IMR-90 (cell line): ENCODE results near the gene SLC9A2. TPM values are rescaled to one million over a fixed set of nuclear protein-coding genes. Genes with fewer than 3 reads are reported as not detected.

Experiments
- ATAC-seq: fragments of 200-7000 bp; cut with Tn5 transposase; 2 replicates; pipeline ENCODE4 v1.9.1; 2020; ENCODE audit warnings: low read depth, mild to moderate bottlenecking, moderate library complexity
- BruUV-seq: library from RNA; stranded (reverse); fragments of 400-500 nt; replicated peaks from 2 replicates; lab custom pipeline; 2021; lab: Mats Ljungman, UMichigan
- CTCF ChIA-PET: fragments of 300-600 bp; formaldehyde crosslinking; extraction: SDS; loops from one replicate; lab custom pipeline; 2021; ENCODE audit warnings: antibody characterized with exemption; lab: Yijun Ruan, JAX
- POLR2A ChIA-PET: fragments of 300-600 bp; sonication (Branson Sonifier 250); formaldehyde crosslinking; loops from one replicate; lab custom pipeline; 2022; ENCODE audit warnings: antibody characterized with exemption; ENCODE audit not compliant: unreplicated experiment; lab: Charles Lee
- DNase-seq: peaks from one replicate; pipeline ENCODE4 v3.0.0; 2013
- H2AFZ ChIP-seq: replicated peaks from 2 replicates; pipeline ENCODE3; 2013; ENCODE audit warnings: low read length, mild to moderate bottlenecking; ENCODE audit not compliant: poor library complexity
- H2AK5ac ChIP-seq: 2 replicates; pipeline ENCODE4 v1.6.1; 2013; ENCODE audit warnings: low read depth, low read length, inconsistent platforms
- H2AK9ac ChIP-seq: replicated peaks from 2 replicates; pipeline ENCODE3; 2013; ENCODE audit warnings: mild to moderate bottlenecking, low read depth, low read length, moderate library complexity; ENCODE audit not compliant: poor library complexity
- H2BK120ac ChIP-seq: 2 replicates; pipeline ENCODE4 v1.6.1; 2013; ENCODE audit warnings: low read depth, low read length, inconsistent platforms
- H2BK15ac ChIP-seq: 3 replicates; pipeline ENCODE4 v1.6.1; 2013; ENCODE audit warnings: low read depth, low read length, inconsistent platforms
- H2BK20ac ChIP-seq: 2 replicates; pipeline ENCODE4 v1.6.1; 2013; ENCODE audit warnings: low read depth, mild to moderate bottlenecking, inconsistent platforms, low read length, moderate library complexity
- H2BK5ac ChIP-seq: 2 replicates; pipeline ENCODE4 v1.6.1; 2013; ENCODE audit warnings: mild to moderate bottlenecking, low read depth, low read length, inconsistent platforms; ENCODE audit not compliant: poor library complexity, severe bottlenecking
- H3K14ac ChIP-seq: replicated peaks from 2 replicates; pipeline ENCODE4 v1.6.1; 2013; ENCODE audit warnings: low read depth, low read length, inconsistent platforms
- H3K18ac ChIP-seq: 2 replicates; pipeline ENCODE4 v1.6.1; 2013; ENCODE audit warnings: low read depth, low read length, control low read depth
- H3K23ac ChIP-seq: 2 replicates; pipeline ENCODE4 v1.6.1; 2013; ENCODE audit warnings: low read depth, low read length, inconsistent platforms
- H3K27ac ChIP-seq: 2 replicates; pipeline ENCODE4 v1.5.1; 2013; ENCODE audit warnings: mild to moderate bottlenecking, control low read depth, low read length; ENCODE audit not compliant: insufficient read depth
- H3K27me3 ChIP-seq: 2 replicates; pipeline ENCODE4 v1.6.1; 2013; ENCODE audit warnings: low read length; ENCODE audit not compliant: control insufficient read depth, insufficient read depth
- H3K36me3 ChIP-seq: 2 replicates; pipeline ENCODE4 v1.6.1; 2013; ENCODE audit warnings: low read length, mixed read lengths; ENCODE audit not compliant: control insufficient read depth, insufficient read depth
- H3K4ac ChIP-seq: 2 replicates; pipeline ENCODE4 v1.6.1; 2013; ENCODE audit warnings: low read depth, low read length, inconsistent platforms
- H3K4me1 ChIP-seq: 2 replicates; pipeline ENCODE4 v1.6.1; 2013; ENCODE audit warnings: low read length, mixed read lengths; ENCODE audit not compliant: control insufficient read depth, insufficient read depth
- H3K4me2 ChIP-seq: 2 replicates; pipeline ENCODE4 v1.6.1; 2013; ENCODE audit warnings: low read depth, mild to moderate bottlenecking, control low read depth, low read length, moderate library complexity
- H3K4me3 ChIP-seq: 2 replicates; pipeline ENCODE4 v1.5.1; 2013; ENCODE audit warnings: low read depth, mild to moderate bottlenecking, control low read depth, low read length, moderate library complexity; ENCODE audit not compliant: insufficient read depth
- H3K56ac ChIP-seq: 2 replicates; pipeline ENCODE4 v1.6.1; 2013; ENCODE audit warnings: low read length, inconsistent platforms; ENCODE audit not compliant: insufficient read depth; ENCODE audit errors: extremely low read depth
- H3K79me1 ChIP-seq, 2 experiments: 2 replicates each; pipeline ENCODE4 v1.6.1; 2013; ENCODE audit warnings: low read length in 2 of 2, inconsistent platforms in 1 of 2, low read depth in 1 of 2
- H3K9ac ChIP-seq: 2 replicates; pipeline ENCODE4 v1.6.1; 2013; ENCODE audit warnings: low read depth, low read length, control low read depth
- H3K9me1 ChIP-seq: 2 replicates; pipeline ENCODE4 v1.6.1; 2013; ENCODE audit warnings: low read length, inconsistent platforms; ENCODE audit not compliant: insufficient read depth
- H3K9me3 ChIP-seq: 2 replicates; pipeline ENCODE4 v1.6.1; 2013; ENCODE audit warnings: low read length; ENCODE audit not compliant: control insufficient read depth, insufficient read depth
- H4K20me1 ChIP-seq: 2 replicates; pipeline ENCODE4 v1.6.1; 2013; ENCODE audit warnings: low read length, inconsistent platforms; ENCODE audit not compliant: insufficient read depth
- H4K5ac ChIP-seq: 2 replicates; pipeline ENCODE4 v1.6.1; 2013; ENCODE audit warnings: mild to moderate bottlenecking, low read depth, low read length, control low read depth
- H4K8ac ChIP-seq, 2 experiments: 2 replicates each; pipeline ENCODE4 v1.6.1; 2013; ENCODE audit warnings: low read depth in 2 of 2, low read length in 2 of 2, control low read depth in 1 of 2, inconsistent platforms in 1 of 2
- H4K91ac ChIP-seq: 2 replicates; pipeline ENCODE4 v1.6.1; 2013; ENCODE audit warnings: low read depth, low read length, inconsistent platforms; ENCODE audit not compliant: insufficient read depth
- CEBPB ChIP-seq: IDR thresholded peaks from 2 replicates; pipeline ENCODE4 v1.6.1; 2012; ENCODE audit warnings: low read depth, low read length, improper control_type of control experiment
- CHD1 ChIP-seq: IDR thresholded peaks from 2 replicates; pipeline ENCODE4 v1.6.1; 2012; ENCODE audit warnings: low read depth, low read length, improper control_type of control experiment
- CTCF ChIP-seq: conservative IDR thresholded peaks from 2 replicates; pipeline ENCODE4 v1.5.1; 2012; ENCODE audit warnings: mild to moderate bottlenecking, low read depth, low read length, improper control_type of control experiment
- FOS ChIP-seq: fragments of 150-350 bp; IDR thresholded peaks from 2 replicates; pipeline ENCODE4 v1.6.1; 2016; ENCODE audit warnings: low read depth, low read length
- MAFK ChIP-seq: IDR thresholded peaks from 2 replicates; pipeline ENCODE4 v1.6.1; 2012; ENCODE audit warnings: low read depth, low read length, improper control_type of control experiment
- MAZ ChIP-seq: IDR thresholded peaks from 2 replicates; pipeline ENCODE4 v1.6.1; 2012; ENCODE audit warnings: low read depth, mild to moderate bottlenecking, low read length, improper control_type of control experiment, moderate library complexity, borderline replicate concordance
- MXI1 ChIP-seq: IDR thresholded peaks from 2 replicates; pipeline ENCODE4 v1.6.1; 2012; ENCODE audit warnings: low read depth, mild to moderate bottlenecking, low read length, moderate library complexity, borderline replicate concordance
- POLR2A ChIP-seq: IDR thresholded peaks from 2 replicates; pipeline ENCODE4 v1.6.1; 2012; ENCODE audit warnings: mild to moderate bottlenecking, low read depth, low read length
- RAD21 ChIP-seq: IDR thresholded peaks from 2 replicates; pipeline ENCODE4 v1.6.1; 2012; ENCODE audit warnings: low read length, improper control_type of control experiment
- RCOR1 ChIP-seq: IDR thresholded peaks from 2 replicates; pipeline ENCODE4 v1.6.1; 2012; ENCODE audit warnings: mild to moderate bottlenecking, low read length, improper control_type of control experiment; ENCODE audit not compliant: insufficient replicate concordance
- RFX5 ChIP-seq: IDR thresholded peaks from 2 replicates; pipeline ENCODE4 v1.8.0; 2012; ENCODE audit warnings: low read depth, mild to moderate bottlenecking, low read length, moderate library complexity
- SMC3 ChIP-seq: fragments of 150-350 bp; IDR thresholded peaks from 2 replicates; pipeline ENCODE4 v1.6.1; 2016; ENCODE audit warnings: low read depth, mild to moderate bottlenecking, antibody characterized with exemption, low read length, moderate library complexity
- USF2 ChIP-seq: fragments of 150-350 bp; IDR thresholded peaks from 2 replicates; pipeline ENCODE4 v1.6.1; 2017; ENCODE audit warnings: mild to moderate bottlenecking, antibody characterized with exemption, low read length, low read depth
- WGBS, 2 experiments: methylation state at CpG; one replicate each; pipeline versions ENCODE4 v1.1.5 to v1.1.7; 2013; ENCODE audit warnings: missing lambda C conversion rate in 2 of 2; ENCODE audit not compliant: insufficient read length in 1 of 2; ENCODE audit errors: extremely low coverage in 2 of 2; 5-methylcytosine and 5-hydroxymethylcytosine counted together
- dilution Hi-C: fragments of 300-500 bp; cut with HindIII; formaldehyde crosslinking; loops from one replicate; pipeline ENCODE4 v1.14.3; 2018; ENCODE audit warnings: low sequenced_read_pairs; ENCODE audit not compliant: unreplicated experiment
- in situ Hi-C: fragments of 300-500 bp; cut with MboI; formaldehyde crosslinking; loops from 3 replicates; pipeline ENCODE4 v1.14.3; 2019; ENCODE audit warnings: low sequenced_read_pairs, inconsistent platforms, mixed read lengths
- intact Hi-C: fragments of 100-400 bp; cut with micrococcal nuclease; formaldehyde crosslinking; loops from 2 replicates; pipeline ENCODE4 v1.10.0; 2022
- polyA plus RNA-seq, 3 experiments: library from polyadenylated mRNA; depleted of rRNA; stranded (reverse); fragments of >200 nt; gene quantifications; 2 replicates each; pipeline ENCODE4 v1.2.3, GENCODE V29; 2012; ENCODE audit warnings: low replicate concordance in 1 of 3
- total RNA-seq: library from RNA; depleted of rRNA; stranded (reverse); fragments of >200 nt; gene quantifications from 2 replicates; pipeline ENCODE4 v1.2.3, GENCODE V29; 2012
- TF ChIP-seq, protein P1 (sequence below): fragments of 150-350 bp; IDR thresholded peaks from 2 replicates; pipeline ENCODE4 v1.6.1; 2016; ENCODE audit warnings: low read depth, mild to moderate bottlenecking, low read length, moderate library complexity, borderline replicate concordance

SLC9A2 gene
- total and polyA plus RNA-seq, 2 of the 4 experiments (the other 2 are of a cell fraction) = not detected

DNA sequence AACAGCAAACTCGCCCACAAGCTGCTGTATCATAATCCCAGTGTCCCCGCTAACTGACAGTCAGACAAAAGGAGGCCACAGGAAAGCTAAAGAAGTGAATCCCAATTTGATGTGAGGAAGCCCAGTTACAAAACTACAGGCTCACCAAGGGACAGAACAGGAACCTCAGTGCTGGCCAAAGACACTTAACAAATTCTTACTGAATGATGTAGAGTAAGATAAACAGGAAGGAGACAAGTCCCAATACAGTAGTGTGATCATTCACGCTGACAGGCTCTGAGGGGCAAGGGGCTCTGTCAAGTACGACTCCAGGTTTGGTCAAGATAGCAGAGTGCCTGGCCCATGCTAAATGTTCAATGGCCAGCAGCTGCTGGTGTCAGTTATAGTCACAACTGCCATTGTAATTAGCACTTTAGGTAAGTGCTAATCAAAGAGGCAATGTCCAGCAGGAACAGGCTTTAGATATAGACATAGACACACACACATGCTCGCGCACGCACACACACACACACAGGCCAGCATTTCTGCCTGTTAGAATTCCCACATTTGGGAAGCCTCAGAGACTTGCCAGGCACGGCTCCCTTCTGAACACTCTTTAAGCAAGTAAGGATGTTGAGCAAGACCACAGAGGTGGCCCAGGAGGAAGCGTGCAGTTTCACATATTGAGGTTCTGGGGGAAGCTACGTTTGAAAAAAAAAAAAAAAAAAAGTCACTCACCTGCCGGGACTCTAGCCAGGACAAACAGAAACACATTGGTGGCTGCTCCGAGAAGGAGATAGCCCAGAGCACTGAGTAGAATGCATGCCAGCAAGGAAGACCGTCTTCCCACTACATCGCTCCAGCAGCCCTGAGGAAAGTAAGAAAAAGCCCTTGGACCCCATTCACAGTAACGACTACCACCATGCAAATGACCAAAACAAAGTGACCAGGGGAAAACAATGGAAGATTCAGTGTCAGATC, 107.1 kb downstream of the SLC9A2 start:
- no peak overlapping the region for H2BK15ac ChIP-seq
- no peak overlapping the region for H3K4ac ChIP-seq
- in situ Hi-C loops (no loop called here), intact Hi-C loops (no loop called here), dilution Hi-C loops (no loop called here)
- H3K56ac ChIP-seq = no peak overlapping the region
- no peak overlapping the region for H2BK120ac ChIP-seq
- H3K18ac ChIP-seq = no peak overlapping the region
- H2BK5ac ChIP-seq = no peak overlapping the region
- DNase-seq (no peak), ATAC-seq (no peak)
- H3K9ac ChIP-seq = no peak overlapping the region
- no peak overlapping the region for H4K5ac ChIP-seq
- H4K8ac ChIP-seq = no peak overlapping the region
- H3K27me3 ChIP-seq = no peaks in the 10 kb centered on the region
- H3K4me1 ChIP-seq = peaks cover 3% of the 10 kb centered on the region; the same call in 1 of the 2 replicates
- no peak overlapping the region for H3K14ac ChIP-seq
- no peak overlapping the region for H2BK20ac ChIP-seq
- no peak overlapping the region for H3K4me3 ChIP-seq
- H2AK9ac ChIP-seq = no peak overlapping the region
- H3K4me2 ChIP-seq = no peak overlapping the region
- no peak overlapping the region for H3K27ac ChIP-seq
- no peak overlapping the region for H3K23ac ChIP-seq
- H4K20me1 ChIP-seq = no peaks in the 10 kb centered on the region
- BruUV-seq = no TSS peak
- ChIA-PET POLR2A (no interaction called here), CTCF (interaction anchor here (0.6 kb wide), 1 partner anchor 9 kb away, joined by 3 read pairs; no protein-coding TSS in a partner anchor)
- H4K91ac ChIP-seq = no peak overlapping the region
- H3K9me1 ChIP-seq = peaks cover 6% of the 10 kb centered on the region; the same call in 1 of the 2 replicates
- no peaks in the 10 kb centered on the region for H3K9me3 ChIP-seq
- 65% methylated on average over 6 of the region's 15 CpGs; no CpG with 5 or more reads in 1 of the 2 experiments for WGBS, 2 experiments
- H3K36me3 ChIP-seq = peaks cover 16% of the 10 kb centered on the region
- no peak overlapping the region for H2AK5ac ChIP-seq
- H3K79me1 ChIP-seq = no peaks in the 10 kb centered on the region
- no peak overlapping the region for H2AFZ ChIP-seq
- no peak for TF ChIP-seq CTCF
- TF ChIP-seq RCOR1 = no peak
- no peak for TF ChIP-seq CEBPB
- TF ChIP-seq, protein P1, sequence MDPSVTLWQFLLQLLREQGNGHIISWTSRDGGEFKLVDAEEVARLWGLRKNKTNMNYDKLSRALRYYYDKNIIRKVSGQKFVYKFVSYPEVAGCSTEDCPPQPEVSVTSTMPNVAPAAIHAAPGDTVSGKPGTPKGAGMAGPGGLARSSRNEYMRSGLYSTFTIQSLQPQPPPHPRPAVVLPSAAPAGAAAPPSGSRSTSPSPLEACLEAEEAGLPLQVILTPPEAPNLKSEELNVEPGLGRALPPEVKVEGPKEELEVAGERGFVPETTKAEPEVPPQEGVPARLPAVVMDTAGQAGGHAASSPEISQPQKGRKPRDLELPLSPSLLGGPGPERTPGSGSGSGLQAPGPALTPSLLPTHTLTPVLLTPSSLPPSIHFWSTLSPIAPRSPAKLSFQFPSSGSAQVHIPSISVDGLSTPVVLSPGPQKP = no peak
- TF ChIP-seq MAZ = no peak
- no peak for TF ChIP-seq MAFK
- TF ChIP-seq FOS = no peak
- no peak for TF ChIP-seq CHD1
- TF ChIP-seq MXI1 = no peak
- no peak for TF ChIP-seq RFX5
- no peak for TF ChIP-seq RAD21
- TF ChIP-seq SMC3 = no peak
- TF ChIP-seq USF2 = no peak
- no peak for TF ChIP-seq POLR2A
